ENCODE data around the gene DCLRE1C. TPM values are rescaled to one million over a fixed set of nuclear protein-coding genes. Genes with fewer than 3 reads are reported as not detected.

The DCLRE1C gene
- total and polyA plus RNA-seq, 2 of the 8 experiments (the other 6 are each of a cell fraction or from before 2014, with no cell fraction given), result 0.77 to 7.4 TPM

- TF ChIP-seq TAF7 (optimal IDR thresholded peaks at IDR 0.05; ENCODE audit: borderline replicate concordance, low read depth, low read length), result no peak
- TF ChIP-seq SP4 (IDR thresholded peaks at IDR 0.05; ENCODE audit: low read length), result 0 out of 2 replicates have a peak, but pooled peaks have one; percentile 39
- no peak for TF ChIP-seq SAP30 (IDR thresholded peaks at IDR 0.05; ENCODE audit: insufficient read depth, insufficient replicate concordance, low read length)
- 0 out of 2 replicates have a peak, but pooled peaks have one; percentile 31 for TF ChIP-seq KDM5A (IDR thresholded peaks at IDR 0.05; ENCODE audit: low read length)
- no peak for TF ChIP-seq EP300 (IDR thresholded peaks at IDR 0.05; ENCODE audit: borderline replicate concordance in 1 of 2, low read depth in 2 of 2, low read length in 2 of 2)
- peak; percentile 81 for TF ChIP-seq GABPA (IDR thresholded peaks at IDR 0.05; ENCODE audit: borderline replicate concordance, insufficient read depth, low read length)
- TF ChIP-seq CREB1 (IDR thresholded peaks at IDR 0.05), result no peak; the same call in 1 of the 2 replicates
Observed at GRCh38 chr10:14954001-14954770, at the start of gene DCLRE1C (continued).

All from H1 (cell line).